ENCODE results near the gene FAM228B. TPM values are rescaled to one million over a fixed set of nuclear protein-coding genes. Genes with fewer than 3 reads are reported as not detected.
"Not testable (repeated sequence)": the region's sequence is repeated elsewhere in the genome, so short reads cannot be mapped to it uniquely, and the experiment has no call there.

The FAM228B gene
- polyA plus RNA-seq, 1 donor = 15.6 TPM

DNA sequence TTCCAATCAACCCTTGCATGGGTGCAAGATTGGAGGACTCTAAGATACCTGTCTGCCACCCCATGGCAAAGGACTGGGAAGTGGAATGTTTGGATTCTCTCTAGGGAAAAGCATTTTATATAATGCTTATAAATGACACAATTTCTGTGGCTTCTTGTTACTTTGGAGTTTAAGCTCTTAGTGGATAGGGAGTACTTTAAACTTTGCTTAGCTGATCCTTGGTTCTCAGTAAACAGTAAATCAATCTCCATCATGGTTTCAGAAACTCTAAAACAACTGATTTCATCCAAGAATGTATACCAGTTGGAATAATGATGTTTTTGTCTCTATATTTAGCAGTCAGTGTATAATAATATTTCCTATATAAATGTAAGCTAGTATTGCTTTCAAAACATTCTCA lies 37.5 kb downstream of the FAM228B start:
- no peak for DNase-seq

GRCh38 chr2:24162494-24162893 lies 39.2 kb downstream of the FAM228B start:
- no peak for DNase-seq

GRCh38 chr2:24163186-24163585 lies 39.9 kb downstream of the FAM228B start:
- DNase-seq = no peak

DNA sequence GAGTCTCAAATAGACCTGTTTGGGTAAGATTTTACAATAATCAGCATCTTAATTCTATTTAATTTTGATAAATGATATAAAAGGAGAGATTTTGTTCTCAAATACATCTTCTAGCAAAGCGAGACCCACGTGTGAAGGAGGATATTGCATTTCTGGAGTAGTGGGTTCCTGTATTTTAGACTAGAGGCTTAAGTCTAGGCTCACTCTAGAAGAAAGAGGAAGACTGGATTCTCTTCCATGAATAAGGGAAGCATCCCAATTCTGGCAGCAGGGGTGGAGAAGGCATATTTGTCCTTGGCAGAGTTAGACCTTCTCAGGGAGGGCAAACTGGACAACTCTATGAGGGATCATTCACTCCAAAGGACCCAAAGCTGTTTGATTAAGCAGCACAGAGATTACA lies 40.3 kb downstream of the FAM228B start:
- no peak for DNase-seq

GRCh38 chr2:24164416-24164973 lies 41.2 kb downstream of the FAM228B start:
- no peak for DNase-seq

DNA sequence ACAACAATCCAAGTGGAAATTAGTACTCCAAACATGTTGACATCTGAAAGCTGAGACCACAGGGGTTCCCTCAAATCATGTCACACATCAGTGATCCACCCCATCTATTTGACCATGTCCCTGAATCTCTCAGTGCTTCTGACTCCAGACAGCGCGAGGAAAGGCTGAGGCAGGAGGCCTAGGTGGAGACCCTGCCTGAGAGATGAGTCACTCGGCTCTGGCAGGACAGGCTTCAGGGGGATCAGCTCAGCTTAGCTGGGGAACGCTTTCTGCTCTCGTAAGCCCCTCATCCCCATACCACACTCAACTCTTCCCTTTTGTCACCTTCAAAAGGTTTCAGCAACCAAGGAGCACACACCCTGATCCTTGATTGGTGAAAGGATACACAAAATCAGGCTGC lies 45.8 kb downstream of the FAM228B start:
- no peak for DNase-seq

- no peak for DNase-seq
These were observed 51.6 kb downstream of the FAM228B start, which contains the start of gene FAM228A for GRCh38 chr2:24174851-24175277. FAM228A (plus strand) TSS chr2:24175053; CDS start chr2:24175481, 428 bp downstream.

DNA sequence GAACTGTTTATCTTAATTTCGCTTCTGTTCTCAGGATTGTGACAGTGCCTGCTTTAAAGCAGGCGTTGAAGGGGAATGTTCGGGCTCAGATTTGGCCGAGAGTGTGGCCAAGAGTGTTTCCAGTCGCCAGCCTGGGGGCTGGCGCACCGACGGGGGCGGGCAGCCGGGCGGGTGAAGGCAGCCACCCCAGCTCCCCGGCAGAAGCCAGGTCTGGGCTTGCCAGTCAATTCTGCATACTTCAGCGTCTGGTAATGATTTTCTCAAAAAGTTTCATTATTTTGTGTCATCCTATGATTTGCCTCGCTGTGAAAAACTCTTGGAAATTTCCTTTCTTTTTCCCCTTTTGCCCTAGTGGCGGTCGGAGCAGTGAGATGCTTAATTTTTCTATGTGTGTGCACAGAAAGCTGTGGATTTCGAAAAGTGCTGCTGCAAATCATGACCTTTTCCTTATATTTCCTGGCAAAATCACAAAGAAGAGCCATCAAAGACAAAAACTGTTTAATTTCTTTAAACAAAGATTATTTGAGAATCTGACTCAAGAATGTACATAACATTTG lies 52.4 kb downstream of the FAM228B start:
- no peak for DNase-seq

DNA sequence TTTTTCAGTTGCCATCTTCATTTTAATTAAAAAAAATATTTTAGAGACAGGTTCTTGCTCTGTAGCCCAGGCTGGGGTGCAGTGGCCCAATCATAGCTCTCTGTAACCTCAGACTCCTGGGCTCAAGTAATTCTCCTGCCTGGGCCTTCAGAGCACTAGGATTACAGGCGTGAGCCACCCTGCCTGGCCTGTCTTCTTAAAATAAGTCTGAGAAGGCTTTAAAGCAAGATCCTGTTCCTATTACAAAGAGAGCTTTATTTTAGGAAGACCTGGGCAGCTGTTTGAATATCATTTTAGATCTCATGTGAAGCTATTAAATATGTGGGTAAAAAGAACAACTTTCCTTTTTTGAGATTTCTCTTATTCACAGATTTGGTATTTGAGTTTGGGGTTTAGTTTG lies 53.1 kb downstream of the FAM228B start:
- no peak for DNase-seq

DNA sequence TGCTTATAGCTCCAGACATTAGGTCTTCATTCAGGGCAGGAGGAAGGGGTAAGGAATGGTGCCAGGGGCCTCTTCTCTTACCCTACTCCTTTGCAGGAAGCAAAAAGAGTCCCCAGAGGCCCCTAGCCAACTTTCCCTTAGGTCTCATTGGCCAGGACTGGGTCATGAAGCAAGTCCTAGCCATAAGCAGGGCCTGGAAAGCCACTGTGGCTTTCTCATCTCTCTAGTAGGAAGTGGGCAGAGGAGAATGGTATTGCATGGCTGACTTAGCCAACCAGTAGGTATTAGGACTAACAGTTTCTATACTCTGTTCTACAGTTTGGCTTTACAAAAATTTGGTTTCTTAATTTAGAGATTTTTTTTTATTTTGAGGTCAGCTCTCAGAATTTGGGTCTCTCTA lies 56.4 kb downstream of the FAM228B start:
- DNase-seq = no peak

DNA sequence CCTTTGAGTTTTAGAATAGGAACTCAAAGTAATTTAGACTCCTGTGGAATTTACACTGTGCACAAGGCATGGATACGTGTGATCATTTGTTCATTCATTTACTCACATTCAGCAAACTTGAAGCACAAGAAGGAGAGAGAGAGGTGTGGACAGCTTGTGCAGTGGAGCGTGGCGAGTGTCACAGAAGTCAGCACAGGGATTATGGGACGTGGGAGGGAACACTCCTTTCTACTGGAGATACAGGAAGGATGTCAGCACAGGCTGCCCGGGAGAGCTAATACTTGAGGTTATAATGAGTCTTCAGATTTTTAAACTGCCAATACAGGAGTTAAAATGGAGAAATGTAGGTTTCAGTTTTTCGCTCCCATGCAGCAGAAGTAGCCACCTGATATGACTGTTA lies 58.6 kb downstream of the FAM228B start:
- DNase-seq = no peak

DNA sequence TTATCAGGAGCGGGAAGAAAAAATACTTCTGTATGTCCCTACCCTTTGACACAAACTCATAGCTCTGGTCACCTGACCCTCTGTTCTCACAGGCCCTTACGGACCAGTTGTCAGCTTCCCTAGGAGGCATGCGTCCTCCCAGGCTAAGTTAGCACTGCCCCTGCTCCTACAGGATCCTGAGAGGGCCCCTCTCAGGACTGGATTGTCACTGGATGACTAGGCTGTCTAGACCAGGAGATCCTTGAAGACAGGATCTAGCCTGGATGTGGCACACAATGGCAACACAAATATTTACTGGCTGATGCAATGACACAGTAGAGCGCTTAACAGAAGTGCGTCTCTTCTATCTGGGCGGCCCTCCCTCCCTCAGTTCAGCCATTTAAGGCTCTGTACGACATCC lies 59.2 kb downstream of the FAM228B start:
- DNase-seq = no peak

DNA sequence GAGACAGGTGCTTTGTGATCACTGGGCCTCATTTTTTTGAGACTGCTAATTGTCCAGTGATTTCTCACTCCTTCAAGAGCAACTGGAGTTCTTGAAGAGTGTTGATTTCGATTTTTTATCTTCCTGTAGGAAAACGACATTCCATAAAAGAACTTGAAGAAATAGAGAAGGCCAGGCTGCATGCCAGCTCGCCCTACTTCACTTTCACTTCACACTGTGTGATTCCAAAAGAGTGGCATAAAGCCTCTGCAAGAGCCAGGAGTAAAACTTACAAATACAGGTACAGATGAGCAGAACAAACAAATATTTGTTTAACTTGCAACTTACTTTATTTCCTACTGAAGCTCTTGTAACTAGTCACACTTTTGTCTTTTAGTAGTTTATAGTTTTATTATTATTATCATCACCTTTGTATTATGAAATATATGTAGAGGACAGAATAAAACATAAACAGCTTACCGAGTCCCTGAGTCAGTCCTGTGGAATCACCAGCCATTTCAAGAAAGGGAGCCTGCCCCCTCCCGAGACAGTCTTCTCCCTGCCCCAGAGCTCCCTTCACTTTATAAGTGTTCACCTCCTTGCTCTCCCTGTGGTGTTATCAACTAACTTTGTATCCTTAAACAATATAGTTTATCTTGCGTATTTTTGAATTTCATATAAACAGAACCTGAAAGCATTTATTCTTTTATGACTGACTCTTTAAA lies 60.2 kb downstream of the FAM228B start:
- no peak for DNase-seq

GRCh38 chr2:24189551-24189950 lies 66.3 kb downstream of the FAM228B start:
- DNase-seq = no peak

GRCh38 chr2:24190503-24190902 lies 67.2 kb downstream of the FAM228B start:
- DNase-seq = no peak

GRCh38 chr2:24191156-24191555 lies 67.9 kb downstream of the FAM228B start:
- DNase-seq = no peak

DNA sequence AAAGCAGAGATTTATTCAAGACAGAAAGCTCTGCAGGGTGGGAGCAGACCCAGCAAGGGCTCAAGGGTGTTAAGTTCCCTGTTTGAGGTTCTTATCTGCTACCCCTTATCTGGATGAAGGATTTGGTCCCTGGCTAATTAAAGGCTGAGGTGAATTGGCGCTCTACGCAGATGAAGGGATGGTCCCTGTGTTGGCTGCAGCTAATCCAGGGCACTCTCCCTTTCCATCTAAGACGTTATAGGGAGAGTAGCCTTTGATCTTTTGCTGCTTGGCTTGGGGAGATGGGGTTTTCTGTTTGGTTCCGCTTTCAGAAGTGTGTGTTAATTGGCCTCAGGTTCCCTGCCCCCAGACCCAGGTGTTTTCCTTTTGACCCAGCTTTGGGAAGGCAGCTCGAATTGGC lies 68.6 kb downstream of the FAM228B start:
- no peak for DNase-seq

GRCh38 chr2:24197213-24197612 lies 73.9 kb downstream of the FAM228B start:
- not testable (repeated sequence) for DNase-seq

- no peak for DNase-seq
These were observed 76.8 kb downstream of the FAM228B start for GRCh38 chr2:24199968-24200590.

- no peak for DNase-seq
These were observed 77.5 kb downstream of the FAM228B start for GRCh38 chr2:24200799-24201198.

- no peak for DNase-seq
These were observed 79.9 kb downstream of the FAM228B start for GRCh38 chr2:24203029-24203786.

DNA sequence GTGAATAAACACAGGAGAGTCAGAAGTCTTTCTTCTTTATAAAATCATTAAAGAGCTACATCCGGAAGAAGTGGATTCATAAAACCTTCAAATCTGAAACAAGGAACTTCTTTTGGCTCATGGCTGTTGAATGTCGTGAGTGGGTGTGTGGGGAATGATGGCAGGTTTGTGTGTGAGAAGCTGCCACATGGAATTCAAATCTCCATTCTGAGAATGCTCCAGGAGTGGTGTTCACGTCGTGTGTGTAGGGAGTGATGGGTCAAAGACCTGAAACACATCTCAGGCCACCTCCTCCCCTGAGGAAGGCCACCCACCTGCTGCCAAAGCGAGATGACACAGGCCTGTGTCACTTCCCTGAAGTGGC lies 80.5 kb downstream of the FAM228B start:
- DNase-seq = no peak

GRCh38 chr2:24204505-24204904 lies 81.2 kb downstream of the FAM228B start:
- DNase-seq = no peak

Data from hindlimb muscle (tissue), 1 donor.